Stimulated activated naive CD4-positive, alpha-beta T cell treated with Interleukin-2 at 50 U/mL for 16 hours (primary cell): Measurements from ENCODE around the gene HYAL3.
A peak's percentile ranks its signal among the peaks of the same experiment; 100 is the strongest.
"Not testable (repeated sequence)": the region's sequence is repeated elsewhere in the genome, so short reads cannot be mapped to it uniquely, and the experiment has no call there.

Experiments used
- DNase-seq: peaks from one replicate; lab custom pipeline; 2025; lab: John Stamatoyannopoulos, UW

The HYAL3 gene

GRCh38 chr3:50270422-50271224 lies 28.6 kb downstream of the HYAL3 start:
- no peak for DNase-seq

GRCh38 chr3:50269977-50270413 lies 29.2 kb downstream of the HYAL3 start:
- no peak for DNase-seq

GRCh38 chr3:50269460-50269859 lies 29.7 kb downstream of the HYAL3 start:
- no peak for DNase-seq

GRCh38 chr3:50268703-50269451 lies 30.3 kb downstream of the HYAL3 start, which contains the start of gene SEMA3B:
Gene SEMA3B, plus strand, starts transcription at chr3:50269147. Its CDS starts 94 bp downstream, at chr3:50269241.
- no peak for DNase-seq

GRCh38 chr3:50268276-50268675 lies 30.9 kb downstream of the HYAL3 start:
- DNase-seq, result no peak

- no peak for DNase-seq
These were observed 31.8 kb downstream of the HYAL3 start for GRCh38 chr3:50267280-50267913.

GRCh38 chr3:50266836-50267235 lies 32.4 kb downstream of the HYAL3 start:
- DNase-seq, result no peak

- no peak for DNase-seq
These were observed 33.2 kb downstream of the HYAL3 start for GRCh38 chr3:50266017-50266416.

GRCh38 chr3:50265571-50265970 lies 33.6 kb downstream of the HYAL3 start:
- DNase-seq, result no peak

GRCh38 chr3:50264964-50265485 lies 34.2 kb downstream of the HYAL3 start:
- no peak for DNase-seq

- no peak for DNase-seq
These were observed 34.7 kb downstream of the HYAL3 start for GRCh38 chr3:50264383-50264963.

- no peak for DNase-seq
These were observed 35.5 kb downstream of the HYAL3 start for GRCh38 chr3:50263478-50264382.

GRCh38 chr3:50262778-50263177 lies 36.4 kb downstream of the HYAL3 start:
- DNase-seq, result no peak

- not testable (repeated sequence) for DNase-seq
These were observed 37.0 kb downstream of the HYAL3 start for GRCh38 chr3:50262200-50262599.

- no peak for DNase-seq
These were observed 37.7 kb downstream of the HYAL3 start for GRCh38 chr3:50261505-50261904.

- DNase-seq, result no peak
These were observed 38.2 kb downstream of the HYAL3 start for GRCh38 chr3:50260942-50261441.

GRCh38 chr3:50260027-50260941 lies 38.9 kb downstream of the HYAL3 start:
- DNase-seq, result peak; percentile 66

- DNase-seq, result no peak
These were observed 39.7 kb downstream of the HYAL3 start for GRCh38 chr3:50259432-50260026.

- DNase-seq, result no peak
These were observed 40.2 kb downstream of the HYAL3 start for GRCh38 chr3:50258979-50259378.
